Mesodermal cell (in vitro differentiated cells): ENCODE measurements around the gene MUC5B.

Experiments used
- H3K27ac ChIP-seq: 2 replicates; pipeline ENCODE4 v1.7.0; 2013; ENCODE audit warnings: mild to moderate bottlenecking, low read depth, low read length, moderate library complexity; ENCODE audit not compliant: severe bottlenecking
- H3K36me3 ChIP-seq: 2 replicates; pipeline ENCODE4 v1.7.1; 2013; ENCODE audit warnings: mild to moderate bottlenecking, low read length, moderate library complexity; ENCODE audit not compliant: control insufficient read depth, insufficient read depth
- H3K4me1 ChIP-seq: one replicate; pipeline ENCODE4 v1.7.1; 2013; ENCODE audit warnings: mild to moderate bottlenecking, low read length; ENCODE audit not compliant: insufficient read depth, control insufficient read depth, poor library complexity, severe bottlenecking
- H3K4me3 ChIP-seq: 2 replicates; pipeline ENCODE4 v1.7.0; 2013; ENCODE audit warnings: low read length, control low read depth, mild to moderate bottlenecking; ENCODE audit not compliant: insufficient read depth, poor library complexity, severe bottlenecking; ENCODE audit errors: extremely low read depth
- H3K9me3 ChIP-seq: 2 replicates; pipeline ENCODE4 v1.7.1; 2013; ENCODE audit warnings: mild to moderate bottlenecking, low read length, moderate library complexity; ENCODE audit not compliant: control insufficient read depth
- WGBS, 2 experiments: methylation state at CpG; one replicate each; pipeline ENCODE4 v1.1.5; 2013; ENCODE audit warnings: missing lambda C conversion rate in 2 of 2; ENCODE audit not compliant: insufficient coverage in 2 of 2; 5-methylcytosine and 5-hydroxymethylcytosine counted together

The MUC5B gene

GRCh38 chr11:1230456-1231395 is 7.9 kb downstream of the MUC5B start:
- no peak overlapping the region for H3K4me3 ChIP-seq

GRCh38 chr11:1231396-1232020 is 8.6 kb downstream of the MUC5B start:
- H3K36me3 ChIP-seq, result no peaks in the 10 kb centered on the region
- H3K4me1 ChIP-seq, result no peaks in the 10 kb centered on the region
- WGBS, 2 experiments, result 88 to 93% methylated on average over 17 to 19 of the region's 22 CpGs
- no peak overlapping the region for H3K27ac ChIP-seq
- no peak overlapping the region for H3K4me3 ChIP-seq
- no peaks in the 10 kb centered on the region for H3K9me3 ChIP-seq

More at GRCh38 chr11:1230456-1231395, 7.9 kb downstream of the MUC5B start:
- Histone ChIP-seq H3K27ac (no peak overlapping the region), H3K4me1 (no peaks in the 10 kb centered on the region), H3K36me3 (no peaks in the 10 kb centered on the region), H3K9me3 (no peaks in the 10 kb centered on the region)
- 82 to 86% methylated on average over 37 to 40 of the region's 45 CpGs for WGBS, 2 experiments

GRCh38 chr11:1232021-1232882 is 9.4 kb downstream of the MUC5B start:
- WGBS, 2 experiments, result 88 to 90% methylated on average over 38 to 40 of the region's 46 CpGs

GRCh38 chr11:1232883-1233321 is 10.0 kb downstream of the MUC5B start:
- H3K9me3 ChIP-seq, result no peaks in the 10 kb centered on the region
- H3K4me1 ChIP-seq, result no peaks in the 10 kb centered on the region
- no peaks in the 10 kb centered on the region for H3K36me3 ChIP-seq
- H3K27ac ChIP-seq, result no peak overlapping the region
- WGBS, 2 experiments, result 86 to 92% methylated on average over 23 to 26 of the region's 30 CpGs
- H3K4me3 ChIP-seq, result no peak overlapping the region

More at GRCh38 chr11:1232021-1232882, 9.4 kb downstream of the MUC5B start:
- H3K9me3 ChIP-seq, result no peaks in the 10 kb centered on the region
- H3K4me1 ChIP-seq, result no peaks in the 10 kb centered on the region
- H3K36me3 ChIP-seq, result no peaks in the 10 kb centered on the region
- no peak overlapping the region for H3K4me3 ChIP-seq
- H3K27ac ChIP-seq, result no peak overlapping the region

- no peak overlapping the region for H3K4me3 ChIP-seq
- H3K27ac ChIP-seq, result no peak overlapping the region
- H3K9me3 ChIP-seq, result no peaks in the 10 kb centered on the region
- WGBS, 2 experiments, result 87 to 91% methylated on average over 7 to 18 of the region's 21 CpGs
- H3K4me1 ChIP-seq, result no peaks in the 10 kb centered on the region
- no peaks in the 10 kb centered on the region for H3K36me3 ChIP-seq
Observed at GRCh38 chr11:1233351-1234053, 10.6 kb downstream of the MUC5B start.

GRCh38 chr11:1234054-1234720 is 11.3 kb downstream of the MUC5B start:
- Histone ChIP-seq H3K36me3 (no peaks in the 10 kb centered on the region), H3K4me3 (no peak overlapping the region), H3K9me3 (no peaks in the 10 kb centered on the region), H3K4me1 (no peaks in the 10 kb centered on the region), H3K27ac (no peak overlapping the region)
- 85% methylated on average over 17 of the region's 22 CpGs for WGBS, 2 experiments

- Histone ChIP-seq H3K36me3 (no peaks in the 10 kb centered on the region), H3K4me3 (no peak overlapping the region), H3K4me1 (no peaks in the 10 kb centered on the region), H3K27ac (no peak overlapping the region), H3K9me3 (no peaks in the 10 kb centered on the region)
- 93 to 94% methylated on average over 17 to 22 of the region's 23 CpGs for WGBS, 2 experiments
Observed at GRCh38 chr11:1234771-1235305, 12.0 kb downstream of the MUC5B start.

GRCh38 chr11:1235306-1235900 is 12.5 kb downstream of the MUC5B start:
- WGBS, 2 experiments, result 82 to 84% methylated on average over 19 to 20 of the region's 23 CpGs
- H3K4me1 ChIP-seq, result no peaks in the 10 kb centered on the region
- H3K9me3 ChIP-seq, result no peaks in the 10 kb centered on the region
- no peak overlapping the region for H3K4me3 ChIP-seq
- H3K36me3 ChIP-seq, result no peaks in the 10 kb centered on the region
- H3K27ac ChIP-seq, result no peak overlapping the region

- Histone ChIP-seq H3K36me3 (no peaks in the 10 kb centered on the region), H3K4me3 (no peak overlapping the region), H3K9me3 (no peaks in the 10 kb centered on the region), H3K4me1 (no peaks in the 10 kb centered on the region), H3K27ac (no peak overlapping the region)
- 79 to 82% methylated on average over 9 to 13 of the region's 16 CpGs for WGBS, 2 experiments
Observed at GRCh38 chr11:1235901-1236315, 13.0 kb downstream of the MUC5B start.
